Loucy (cell line): Measurements from ENCODE around the gene DDX24.

Experiments
- H2AFZ ChIP-seq: fragments of 200-600 bp; sonication (generic); 2 replicates; pipeline ENCODE4 v1.6.0; 2016; ENCODE audit warnings: antibody characterized with exemption, mild to moderate bottlenecking, low read length, moderate library complexity
- H3F3A ChIP-seq: fragments of 200-600 bp; 2 replicates; pipeline ENCODE4 v1.6.0; 2016; ENCODE audit warnings: antibody characterized with exemption, low read depth, mild to moderate bottlenecking
- H3K27me3 ChIP-seq: fragments of 200-600 bp; sonication (generic); 2 replicates; pipeline ENCODE4 v1.6.1; 2014; ENCODE audit warnings: low read length, mild to moderate bottlenecking; ENCODE audit not compliant: insufficient read depth, poor library complexity, severe bottlenecking
- H3K36me3 ChIP-seq: fragments of 200-600 bp; sonication (generic); 2 replicates; pipeline ENCODE4 v1.6.1; 2016; ENCODE audit warnings: low read length; ENCODE audit not compliant: insufficient read depth
- H3K4me1 ChIP-seq: fragments of 200-600 bp; sonication (generic); 2 replicates; pipeline ENCODE4 v1.5.1; 2014; ENCODE audit warnings: low read length, mild to moderate bottlenecking; ENCODE audit not compliant: insufficient read depth, poor library complexity, severe bottlenecking
- H3K4me2 ChIP-seq: fragments of 200-600 bp; sonication (generic); 2 replicates; pipeline ENCODE4 v1.6.0; 2014; ENCODE audit warnings: antibody characterized with exemption, low read length, low read depth, mild to moderate bottlenecking; ENCODE audit not compliant: poor library complexity, severe bottlenecking
- H3K4me3 ChIP-seq: fragments of 200-600 bp; sonication (generic); 2 replicates; pipeline ENCODE4 v1.5.1; 2014; ENCODE audit warnings: low read length, mild to moderate bottlenecking, mixed read lengths; ENCODE audit not compliant: poor library complexity, severe bottlenecking
- H3K79me2 ChIP-seq: fragments of 200-600 bp; sonication (generic); 2 replicates; pipeline ENCODE4 v1.6.1; 2014; ENCODE audit warnings: low read length; ENCODE audit not compliant: insufficient read depth
- H3K9ac ChIP-seq: fragments of 200-600 bp; sonication (generic); 2 replicates; pipeline ENCODE4 v1.6.0; 2014; ENCODE audit warnings: mild to moderate bottlenecking, low read depth, low read length, moderate library complexity; ENCODE audit not compliant: poor library complexity, severe bottlenecking
- H3K9me2 ChIP-seq: fragments of 200-600 bp; sonication (generic); replicated peaks from 2 replicates; pipeline ENCODE4 v1.6.1; 2016; ENCODE audit warnings: low read depth, low read length, mixed read lengths
- H3K9me3 ChIP-seq: fragments of 200-600 bp; sonication (generic); 2 replicates; pipeline ENCODE4 v1.6.1; 2014; ENCODE audit warnings: mild to moderate bottlenecking, antibody characterized with exemption, low read length, low read depth; ENCODE audit not compliant: insufficient read depth
- H4K20me1 ChIP-seq: fragments of 200-600 bp; sonication (generic); 2 replicates; pipeline ENCODE4 v1.6.0; 2014; ENCODE audit warnings: antibody characterized with exemption, low read length, mild to moderate bottlenecking; ENCODE audit not compliant: insufficient read depth, poor library complexity, severe bottlenecking
- EZH2phosphoT487 ChIP-seq: fragments of 200-600 bp; IDR thresholded peaks from 2 replicates; pipeline ENCODE4 v1.6.1; 2018; ENCODE audit warnings: antibody characterized with exemption, mild to moderate bottlenecking, moderate library complexity, borderline replicate concordance
- TF ChIP-seq, protein P1 (sequence below): fragments of 200-600 bp; sonication (generic); conservative IDR thresholded peaks from 2 replicates; pipeline ENCODE4 v1.5.1; 2014; ENCODE audit warnings: mild to moderate bottlenecking, antibody characterized with exemption, low read length

Gene DDX24

DNA sequence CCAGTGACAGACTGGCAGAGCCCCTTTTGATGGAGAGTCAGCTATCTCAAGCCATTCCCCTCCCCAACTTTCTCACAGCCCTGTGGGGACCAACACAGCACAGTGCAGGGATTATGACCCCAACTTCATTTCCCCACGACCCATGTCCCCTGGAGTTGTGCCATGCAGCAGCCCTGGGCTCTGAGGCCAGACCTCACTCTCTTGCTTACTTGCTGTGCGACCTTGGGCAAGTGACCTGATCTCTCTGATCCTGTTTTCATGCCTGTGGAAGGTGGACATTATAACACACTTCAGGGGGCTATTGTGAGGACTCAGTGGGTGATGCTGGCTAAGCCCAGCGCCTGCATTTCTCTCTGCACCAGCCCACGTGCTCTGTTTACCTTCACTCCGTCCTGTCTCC is 40.8 kb downstream of the DDX24 start:
- Histone ChIP-seq H3K27me3 (no peaks in the 10 kb centered on the region), H3K36me3 (peaks cover 9% of the 10 kb centered on the region; the same call in 1 of the 2 replicates)
- TF ChIP-seq, protein P1, sequence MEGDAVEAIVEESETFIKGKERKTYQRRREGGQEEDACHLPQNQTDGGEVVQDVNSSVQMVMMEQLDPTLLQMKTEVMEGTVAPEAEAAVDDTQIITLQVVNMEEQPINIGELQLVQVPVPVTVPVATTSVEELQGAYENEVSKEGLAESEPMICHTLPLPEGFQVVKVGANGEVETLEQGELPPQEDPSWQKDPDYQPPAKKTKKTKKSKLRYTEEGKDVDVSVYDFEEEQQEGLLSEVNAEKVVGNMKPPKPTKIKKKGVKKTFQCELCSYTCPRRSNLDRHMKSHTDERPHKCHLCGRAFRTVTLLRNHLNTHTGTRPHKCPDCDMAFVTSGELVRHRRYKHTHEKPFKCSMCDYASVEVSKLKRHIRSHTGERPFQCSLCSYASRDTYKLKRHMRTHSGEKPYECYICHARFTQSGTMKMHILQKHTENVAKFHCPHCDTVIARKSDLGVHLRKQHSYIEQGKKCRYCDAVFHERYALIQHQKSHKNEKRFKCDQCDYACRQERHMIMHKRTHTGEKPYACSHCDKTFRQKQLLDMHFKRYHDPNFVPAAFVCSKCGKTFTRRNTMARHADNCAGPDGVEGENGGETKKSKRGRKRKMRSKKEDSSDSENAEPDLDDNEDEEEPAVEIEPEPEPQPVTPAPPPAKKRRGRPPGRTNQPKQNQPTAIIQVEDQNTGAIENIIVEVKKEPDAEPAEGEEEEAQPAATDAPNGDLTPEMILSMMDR = no peak
- TF ChIP-seq EZH2phosphoT487 = no peak

DNA sequence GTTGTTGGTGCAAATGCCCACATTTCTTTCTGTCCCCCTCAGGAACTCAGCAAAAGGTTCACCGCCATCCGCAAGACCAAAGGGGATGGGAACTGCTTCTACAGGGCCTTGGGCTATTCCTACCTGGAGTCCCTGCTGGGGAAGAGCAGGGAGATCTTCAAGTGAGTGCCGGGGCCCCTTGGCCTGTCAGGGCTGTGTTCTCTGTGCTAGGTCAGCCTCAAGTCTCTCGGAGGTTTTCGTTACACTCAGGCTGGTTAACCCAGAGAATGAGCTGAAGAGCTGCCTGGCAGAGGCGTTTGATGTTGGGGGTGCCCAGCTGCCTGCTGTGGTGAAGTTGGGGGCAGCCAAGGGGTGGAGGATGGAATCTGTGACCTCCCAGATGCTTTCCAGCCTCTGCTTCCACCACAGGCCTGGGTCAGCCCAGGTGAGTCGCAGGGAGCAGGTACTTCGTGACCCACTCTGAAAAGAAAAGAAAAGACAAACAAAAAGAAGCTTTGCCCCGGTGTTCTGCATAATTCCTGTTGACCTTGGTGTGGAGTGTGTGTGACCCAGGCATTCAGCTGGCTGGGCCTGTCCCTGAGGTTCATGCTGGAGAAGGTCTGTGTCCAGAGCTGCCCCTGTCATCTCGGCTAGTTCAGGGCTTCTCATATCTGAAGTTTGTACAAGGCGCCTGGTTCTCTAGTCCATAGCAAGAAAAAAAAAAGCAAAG is 41.9 kb downstream of the DDX24 start:
- TF ChIP-seq EZH2phosphoT487 = no peak
- Histone ChIP-seq H3K4me1 (no peaks in the 10 kb centered on the region), H3F3A (no peaks in the 10 kb centered on the region), H3K4me3 (no peak overlapping the region), H4K20me1 (no peaks in the 10 kb centered on the region), H3K27me3 (no peaks in the 10 kb centered on the region), H3K9ac (no peak overlapping the region), H3K9me2 (no peaks in the 10 kb centered on the region), H2AFZ (no peak overlapping the region), H3K4me2 (no peak overlapping the region), H3K9me3 (no peaks in the 10 kb centered on the region), H3K36me3 (peaks cover 2% of the 10 kb centered on the region; the same call in 1 of the 2 replicates), H3K79me2 (no peaks in the 10 kb centered on the region)

More for the DNA sequence above, 40.8 kb downstream of the DDX24 start:
- Histone ChIP-seq H3K9me3 (no peaks in the 10 kb centered on the region), H2AFZ (no peak overlapping the region), H3K9ac (no peak overlapping the region), H3K79me2 (no peaks in the 10 kb centered on the region), H3K4me1 (no peaks in the 10 kb centered on the region), H3K4me2 (no peak overlapping the region), H3F3A (no peaks in the 10 kb centered on the region), H4K20me1 (no peaks in the 10 kb centered on the region), H3K4me3 (no peak overlapping the region), H3K9me2 (no peaks in the 10 kb centered on the region)

DNA sequence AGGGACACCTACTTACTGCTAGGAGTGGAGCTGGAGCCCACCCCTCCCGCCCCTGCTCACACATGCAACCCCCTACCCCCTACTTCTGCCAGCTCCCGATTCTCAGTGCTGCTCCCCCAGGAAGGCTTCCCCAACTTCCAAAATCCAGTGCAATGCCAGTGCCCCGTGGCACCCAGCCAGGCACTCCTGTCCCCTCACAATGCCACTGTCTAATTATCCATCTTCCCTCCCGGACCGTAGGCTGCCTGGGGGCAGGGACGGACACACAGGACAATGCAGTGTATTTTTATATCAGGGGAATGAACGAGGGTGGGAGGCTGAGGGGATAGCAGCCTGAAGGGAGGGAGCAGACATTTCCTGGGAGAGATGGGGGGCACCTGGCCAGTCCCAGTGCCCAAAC is 42.5 kb downstream of the DDX24 start:
- Histone ChIP-seq H3K36me3 (no peaks in the 10 kb centered on the region), H3K4me3 (no peak overlapping the region), H4K20me1 (no peaks in the 10 kb centered on the region), H3K4me2 (no peak overlapping the region), H3K9me3 (no peaks in the 10 kb centered on the region), H3K4me1 (no peaks in the 10 kb centered on the region), H3K9me2 (no peaks in the 10 kb centered on the region), H2AFZ (no peak overlapping the region), H3K9ac (no peak overlapping the region), H3K27me3 (no peaks in the 10 kb centered on the region), H3K79me2 (no peaks in the 10 kb centered on the region), H3F3A (no peaks in the 10 kb centered on the region)
- TF ChIP-seq, protein P1 = no peak
- TF ChIP-seq EZH2phosphoT487 = no peak

DNA sequence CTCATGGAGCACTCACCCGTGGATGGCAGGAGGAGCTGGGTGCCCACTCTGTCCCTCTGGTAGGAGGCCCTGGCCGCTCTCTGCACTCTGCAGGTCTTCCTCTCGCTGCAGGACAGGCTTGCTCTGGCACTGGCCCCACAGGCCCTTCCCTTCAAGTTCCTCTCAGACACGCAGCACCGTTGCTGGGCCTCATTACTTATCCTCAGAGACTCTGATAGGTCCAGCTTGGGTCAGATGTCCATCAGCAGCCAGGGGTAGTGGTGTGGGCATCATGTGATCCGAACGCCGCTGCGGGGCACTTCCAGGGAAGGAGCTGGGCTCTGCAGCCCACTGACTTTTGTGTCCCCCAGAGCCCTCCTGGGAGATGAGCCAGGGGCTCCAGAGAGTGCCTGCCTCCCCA is 43.0 kb downstream of the DDX24 start:
- Histone ChIP-seq H3K9me3 (no peaks in the 10 kb centered on the region), H3K36me3 (no peaks in the 10 kb centered on the region), H3K4me2 (no peak overlapping the region), H3K4me1 (no peaks in the 10 kb centered on the region), H3K9ac (no peak overlapping the region), H2AFZ (no peak overlapping the region), H3K9me2 (no peaks in the 10 kb centered on the region), H3K4me3 (no peak overlapping the region), H3F3A (no peaks in the 10 kb centered on the region), H3K27me3 (no peaks in the 10 kb centered on the region), H3K79me2 (no peaks in the 10 kb centered on the region), H4K20me1 (no peaks in the 10 kb centered on the region)
- TF ChIP-seq, protein P1 = no peak
- TF ChIP-seq EZH2phosphoT487 = no peak
